HG03066 (cell line): ENCODE results near the gene RBMY1A1.
"Not testable (repeated sequence)": the region's sequence is repeated elsewhere in the genome, so short reads cannot be mapped to it uniquely, and the experiment has no call there.

Experiments
- ATAC-seq: cut with Tn5 transposase; IDR thresholded peaks from one replicate; pipeline ENCODE4 v1.9.1; 2021; ENCODE audit warnings: low read depth; ENCODE audit not compliant: unreplicated experiment

The RBMY1A1 gene

GRCh38 chrY:21534579-21534978 lies at the start of gene RBMY1A1:
Gene RBMY1A1, plus strand, starts transcription at chrY:21534879. Its CDS starts 2,013 bp downstream, at chrY:21536892.
- not testable (repeated sequence) for ATAC-seq

GRCh38 chrY:21511038-21511437 lies 23.6 kb upstream of the RBMY1A1 start, which contains the start of gene RBMY1B:
Gene RBMY1B, plus strand, starts transcription at chrY:21511338. Its CDS starts 2,013 bp downstream, at chrY:21513351.
- not testable (repeated sequence) for ATAC-seq

- peak; percentile 90 for ATAC-seq
These were observed 24.8 kb downstream of the RBMY1A1 start for GRCh38 chrY:21559316-21559984.

GRCh38 chrY:21585449-21585848 lies 50.8 kb downstream of the RBMY1A1 start:
- no peak for ATAC-seq

- not testable (repeated sequence) for ATAC-seq
These were observed 51.8 kb downstream of the RBMY1A1 start for GRCh38 chrY:21586454-21586853.

- ATAC-seq, result no peak
These were observed 57.4 kb downstream of the RBMY1A1 start for GRCh38 chrY:21592059-21592458.

- ATAC-seq, result not testable (repeated sequence)
These were observed 61.6 kb downstream of the RBMY1A1 start for GRCh38 chrY:21596287-21596686.
